Measurements from ENCODE around the gene KRTAP4-6.
"Not testable (repeated sequence)": the region's sequence is repeated elsewhere in the genome, so short reads cannot be mapped to it uniquely, and the experiment has no call there.

GRCh38 chr17:41108728-41109386 is 31.5 kb downstream of the KRTAP4-6 start:
- TF ChIP-seq POLR2A (IDR thresholded peaks at IDR 0.05): not testable (repeated sequence)
- TF ChIP-seq, protein P1, sequence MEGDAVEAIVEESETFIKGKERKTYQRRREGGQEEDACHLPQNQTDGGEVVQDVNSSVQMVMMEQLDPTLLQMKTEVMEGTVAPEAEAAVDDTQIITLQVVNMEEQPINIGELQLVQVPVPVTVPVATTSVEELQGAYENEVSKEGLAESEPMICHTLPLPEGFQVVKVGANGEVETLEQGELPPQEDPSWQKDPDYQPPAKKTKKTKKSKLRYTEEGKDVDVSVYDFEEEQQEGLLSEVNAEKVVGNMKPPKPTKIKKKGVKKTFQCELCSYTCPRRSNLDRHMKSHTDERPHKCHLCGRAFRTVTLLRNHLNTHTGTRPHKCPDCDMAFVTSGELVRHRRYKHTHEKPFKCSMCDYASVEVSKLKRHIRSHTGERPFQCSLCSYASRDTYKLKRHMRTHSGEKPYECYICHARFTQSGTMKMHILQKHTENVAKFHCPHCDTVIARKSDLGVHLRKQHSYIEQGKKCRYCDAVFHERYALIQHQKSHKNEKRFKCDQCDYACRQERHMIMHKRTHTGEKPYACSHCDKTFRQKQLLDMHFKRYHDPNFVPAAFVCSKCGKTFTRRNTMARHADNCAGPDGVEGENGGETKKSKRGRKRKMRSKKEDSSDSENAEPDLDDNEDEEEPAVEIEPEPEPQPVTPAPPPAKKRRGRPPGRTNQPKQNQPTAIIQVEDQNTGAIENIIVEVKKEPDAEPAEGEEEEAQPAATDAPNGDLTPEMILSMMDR (IDR thresholded peaks at IDR 0.05): not testable (repeated sequence)

All from esophagus squamous epithelium (tissue), 4 donors.